Measurements from ENCODE around the gene ALAD. TPM values are rescaled to one million over a fixed set of nuclear protein-coding genes. Genes with fewer than 3 reads are reported as not detected.

The ALAD gene
- total RNA-seq, 4 donors from 2014 or later = 26.0 to 60.7 (median 39.9) TPM

DNA sequence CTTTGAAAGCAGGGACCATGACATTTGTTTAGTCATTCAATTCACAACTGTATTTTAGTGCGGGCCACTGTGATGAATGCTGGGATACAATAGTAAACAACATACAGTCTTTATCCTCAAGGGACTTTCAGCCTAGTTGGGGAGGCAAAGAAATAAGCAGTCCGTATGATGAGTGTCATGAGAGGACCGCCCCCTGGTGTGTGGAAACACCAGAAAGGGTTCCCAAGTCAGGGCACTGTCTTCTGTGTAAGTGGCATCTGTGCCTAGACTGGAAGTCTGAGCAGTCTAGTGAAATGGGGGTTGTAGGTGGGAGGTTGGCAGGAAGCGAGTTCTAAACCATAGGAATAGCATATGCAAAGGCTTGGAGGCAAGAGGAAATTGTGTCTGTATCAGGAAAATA, 16.3 kb upstream of the ALAD start:
- TF ChIP-seq, protein P1, sequence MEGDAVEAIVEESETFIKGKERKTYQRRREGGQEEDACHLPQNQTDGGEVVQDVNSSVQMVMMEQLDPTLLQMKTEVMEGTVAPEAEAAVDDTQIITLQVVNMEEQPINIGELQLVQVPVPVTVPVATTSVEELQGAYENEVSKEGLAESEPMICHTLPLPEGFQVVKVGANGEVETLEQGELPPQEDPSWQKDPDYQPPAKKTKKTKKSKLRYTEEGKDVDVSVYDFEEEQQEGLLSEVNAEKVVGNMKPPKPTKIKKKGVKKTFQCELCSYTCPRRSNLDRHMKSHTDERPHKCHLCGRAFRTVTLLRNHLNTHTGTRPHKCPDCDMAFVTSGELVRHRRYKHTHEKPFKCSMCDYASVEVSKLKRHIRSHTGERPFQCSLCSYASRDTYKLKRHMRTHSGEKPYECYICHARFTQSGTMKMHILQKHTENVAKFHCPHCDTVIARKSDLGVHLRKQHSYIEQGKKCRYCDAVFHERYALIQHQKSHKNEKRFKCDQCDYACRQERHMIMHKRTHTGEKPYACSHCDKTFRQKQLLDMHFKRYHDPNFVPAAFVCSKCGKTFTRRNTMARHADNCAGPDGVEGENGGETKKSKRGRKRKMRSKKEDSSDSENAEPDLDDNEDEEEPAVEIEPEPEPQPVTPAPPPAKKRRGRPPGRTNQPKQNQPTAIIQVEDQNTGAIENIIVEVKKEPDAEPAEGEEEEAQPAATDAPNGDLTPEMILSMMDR (IDR thresholded peaks at IDR 0.05) = no peak
- TF ChIP-seq POLR2A (IDR thresholded peaks at IDR 0.05) = no peak
- no peak for DNase-seq (ENCODE audit: low spot score in 2 of 2)
- no peak overlapping the region for H3K4me3 ChIP-seq (ENCODE audit: low read depth, poor library complexity, severe bottlenecking)
- intact Hi-C loops (cut with DNase I; ENCODE audit: low total_unique reads) = no loop called here
- 79 to 81% methylated on average over 4 of the region's 4 CpGs for WGBS, 2 donors

DNA sequence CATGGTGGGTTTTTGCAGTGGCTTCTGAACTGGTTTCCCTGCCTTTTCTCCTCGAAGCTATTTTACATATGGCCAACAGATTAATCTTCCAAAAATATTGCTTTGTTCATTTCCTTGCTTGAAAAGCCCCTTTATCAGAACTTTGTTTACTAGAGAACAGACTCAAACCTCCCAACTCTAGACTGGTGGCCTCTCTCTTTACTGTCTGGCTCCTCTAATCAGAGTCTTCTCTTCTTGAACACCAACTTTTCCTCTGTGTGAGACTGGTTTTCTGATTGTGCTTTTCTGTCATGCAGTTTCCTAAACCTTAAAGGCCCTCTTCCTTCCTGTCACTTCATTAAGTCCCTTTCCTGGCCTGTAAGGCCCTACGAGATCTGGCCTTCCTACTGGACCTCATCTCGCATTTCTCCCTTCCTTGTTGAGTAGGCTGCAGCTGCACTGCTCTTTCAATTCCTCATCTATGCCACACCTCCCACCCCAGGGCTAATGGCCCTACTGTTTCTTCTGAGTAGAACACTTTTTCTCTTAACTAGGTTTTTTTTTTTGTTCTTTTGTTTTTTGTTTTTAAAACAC, 15.2 kb upstream of the ALAD start:
- H3K4me3 ChIP-seq (ENCODE audit: low read depth, poor library complexity, severe bottlenecking) = no peak overlapping the region
- WGBS, 2 donors = 44 to 46% methylated on average over 3 of the region's 3 CpGs
- TF ChIP-seq, protein P1 (IDR thresholded peaks at IDR 0.05) = no peak
- TF ChIP-seq POLR2A (IDR thresholded peaks at IDR 0.05) = no peak
- DNase-seq (ENCODE audit: low spot score in 2 of 2) = no peak
- intact Hi-C loops (cut with DNase I; ENCODE audit: low total_unique reads) = no loop called here

DNA sequence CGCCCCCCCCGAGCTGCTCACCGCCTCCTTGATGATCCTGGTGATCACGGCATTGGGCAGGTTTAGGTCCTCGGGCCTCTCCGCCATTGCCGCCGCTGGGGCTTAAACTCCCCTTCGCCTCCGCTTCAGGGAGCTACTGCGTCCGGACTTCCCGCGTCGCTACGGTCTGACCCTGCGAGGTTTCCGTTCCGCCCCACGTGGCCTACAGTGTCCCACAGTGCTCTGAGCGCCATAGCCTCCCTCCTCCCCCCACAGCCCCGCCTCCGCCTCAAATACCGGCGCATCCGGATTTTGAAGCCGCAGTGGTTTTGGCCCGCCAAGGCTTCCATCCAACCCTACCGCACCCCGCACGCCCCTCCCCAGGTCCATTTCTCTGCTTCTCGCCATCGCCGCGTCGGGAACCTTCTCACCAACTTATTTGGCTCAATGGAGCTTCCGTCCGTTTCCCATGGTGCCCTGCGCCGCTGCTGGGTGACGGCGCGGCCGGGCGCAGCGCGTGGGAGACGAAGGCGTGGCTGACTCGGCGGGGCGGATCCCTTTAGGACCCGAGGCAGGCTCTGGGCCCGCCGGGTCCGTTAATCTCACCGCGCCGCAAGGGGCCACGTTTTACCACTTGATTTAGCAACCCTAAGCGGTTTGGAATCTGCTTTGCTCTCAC, 9.3 kb upstream of the ALAD start, which contains the start of the genes C9orf43 and POLE3:
C9orf43 (plus strand) TSS at position 541 of the 658 bp plus-strand sequence. CDS start 2,747 bp downstream, outside the sequence.
POLE3 (minus strand) TSS at position 469 of the 658 bp plus-strand sequence; CDS start at position 87, 382 bp downstream.
- WGBS, 2 donors = 0 to 1% methylated on average over 43 to 58 of the region's 61 CpGs
- H3K4me3 ChIP-seq (ENCODE audit: low read depth, poor library complexity, severe bottlenecking) = peak within 1 kb of the TSS; percentile 75
- peak; percentile 93 to 99 for DNase-seq (ENCODE audit: low spot score in 2 of 2)
- intact Hi-C loops (cut with DNase I; ENCODE audit: low total_unique reads) = no loop called here
- no peak for TF ChIP-seq POLR2A (IDR thresholded peaks at IDR 0.05)
- TF ChIP-seq, protein P1 (IDR thresholded peaks at IDR 0.05) = no peak

DNA sequence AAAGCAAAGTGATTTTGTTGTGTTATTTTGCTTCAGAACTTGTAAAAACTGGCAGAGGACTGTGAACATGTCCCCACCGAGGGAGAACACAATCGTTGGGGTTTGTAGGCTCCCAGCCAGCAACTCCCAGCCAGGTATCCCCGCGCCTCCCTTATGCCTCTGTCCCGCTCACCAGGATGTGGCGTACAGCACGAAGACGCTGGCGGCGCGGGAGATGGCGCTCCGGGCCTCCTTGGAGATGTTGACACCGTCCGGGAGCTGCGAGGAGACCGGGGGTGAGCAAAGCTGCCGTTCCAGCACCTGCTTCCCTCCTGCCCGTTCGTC, 8.8 kb upstream of the ALAD start:
- H3K4me3 ChIP-seq (ENCODE audit: low read depth, poor library complexity, severe bottlenecking) = peak overlapping the region; percentile 75
- TF ChIP-seq POLR2A (IDR thresholded peaks at IDR 0.05) = no peak
- TF ChIP-seq, protein P1 (IDR thresholded peaks at IDR 0.05) = no peak
- WGBS, 2 donors = 0% methylated on average over 9 to 13 of the region's 20 CpGs
- DNase-seq (ENCODE audit: low spot score in 2 of 2) = no peak
- intact Hi-C loops (cut with DNase I; ENCODE audit: low total_unique reads) = loop anchor here (5.0 kb wide), 1 partner anchor 103 kb away; no protein-coding TSS in a partner anchor

DNA sequence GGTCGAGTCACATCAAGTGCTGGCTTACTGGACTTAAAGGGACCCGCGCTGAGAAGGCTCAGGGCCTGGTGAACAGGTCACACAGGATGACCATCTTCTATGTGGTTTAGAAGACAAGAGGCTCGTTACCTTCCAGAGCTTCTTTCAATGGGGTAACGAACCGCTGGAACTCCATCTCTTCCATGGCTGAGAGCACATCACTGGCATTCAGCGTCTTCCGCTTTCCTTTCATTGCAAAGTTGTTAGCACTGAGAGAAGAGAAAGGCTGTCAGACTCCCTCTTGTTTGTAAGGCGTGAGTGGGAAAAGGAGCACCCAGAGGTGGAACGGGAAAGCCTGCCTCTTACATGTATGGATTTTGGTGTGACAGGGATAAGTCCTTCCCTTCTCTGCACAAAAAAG, 8.4 kb upstream of the ALAD start:
- WGBS, 2 donors = 34 to 37% methylated on average over 10 of the region's 10 CpGs
- DNase-seq (ENCODE audit: low spot score in 2 of 2) = no peak
- intact Hi-C loops (cut with DNase I; ENCODE audit: low total_unique reads) = loop anchor here (5.0 kb wide), 1 partner anchor 102 kb away; no protein-coding TSS in a partner anchor
- peak overlapping the region; percentile 75 for H3K4me3 ChIP-seq (ENCODE audit: low read depth, poor library complexity, severe bottlenecking)
- TF ChIP-seq, protein P1 (IDR thresholded peaks at IDR 0.05) = no peak
- TF ChIP-seq POLR2A (IDR thresholded peaks at IDR 0.05) = no peak

Measured in lower leg skin (tissue), 4 donors.